CD4-positive, alpha-beta T cell treated with Interleukin-1 beta for 1 hour (primary cell): ENCODE data around the gene ENKD1.

Source experiments
- DNase-seq, 2 donors: peaks; one replicate each; pipeline ENCODE4 v3.0.0-alpha.2; 2020 to 2022

Gene ENKD1

DNA sequence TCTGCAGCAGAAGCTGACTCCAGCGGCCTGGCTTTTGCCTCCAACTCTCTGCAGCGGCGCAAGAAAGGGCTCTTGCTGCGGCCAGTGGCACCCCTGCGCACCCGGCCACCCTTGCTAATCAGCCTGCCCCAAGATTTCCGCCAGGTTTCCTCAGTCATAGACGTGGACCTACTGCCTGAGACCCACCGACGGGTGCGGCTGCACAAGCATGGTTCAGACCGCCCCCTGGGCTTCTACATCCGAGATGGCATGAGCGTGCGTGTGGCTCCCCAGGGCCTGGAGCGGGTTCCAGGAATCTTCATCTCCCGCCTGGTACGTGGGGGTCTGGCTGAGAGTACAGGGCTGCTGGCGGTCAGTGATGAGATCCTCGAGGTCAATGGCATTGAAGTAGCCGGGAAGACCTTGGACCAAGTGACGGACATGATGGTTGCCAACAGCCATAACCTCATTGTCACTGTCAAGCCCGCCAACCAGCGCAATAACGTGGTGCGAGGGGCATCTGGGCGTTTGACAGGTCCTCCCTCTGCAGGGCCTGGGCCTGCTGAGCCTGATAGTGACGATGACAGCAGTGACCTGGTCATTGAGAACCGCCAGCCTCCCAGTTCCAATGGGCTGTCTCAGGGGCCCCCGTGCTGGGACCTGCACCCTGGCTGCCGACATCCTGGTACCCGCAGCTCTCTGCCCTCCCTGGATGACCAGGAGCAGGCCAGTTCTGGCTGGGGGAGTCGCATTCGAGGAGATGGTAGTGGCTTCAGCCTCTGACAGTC is 4.5 kb downstream of the ENKD1 start:
- DNase-seq = no peak

DNA sequence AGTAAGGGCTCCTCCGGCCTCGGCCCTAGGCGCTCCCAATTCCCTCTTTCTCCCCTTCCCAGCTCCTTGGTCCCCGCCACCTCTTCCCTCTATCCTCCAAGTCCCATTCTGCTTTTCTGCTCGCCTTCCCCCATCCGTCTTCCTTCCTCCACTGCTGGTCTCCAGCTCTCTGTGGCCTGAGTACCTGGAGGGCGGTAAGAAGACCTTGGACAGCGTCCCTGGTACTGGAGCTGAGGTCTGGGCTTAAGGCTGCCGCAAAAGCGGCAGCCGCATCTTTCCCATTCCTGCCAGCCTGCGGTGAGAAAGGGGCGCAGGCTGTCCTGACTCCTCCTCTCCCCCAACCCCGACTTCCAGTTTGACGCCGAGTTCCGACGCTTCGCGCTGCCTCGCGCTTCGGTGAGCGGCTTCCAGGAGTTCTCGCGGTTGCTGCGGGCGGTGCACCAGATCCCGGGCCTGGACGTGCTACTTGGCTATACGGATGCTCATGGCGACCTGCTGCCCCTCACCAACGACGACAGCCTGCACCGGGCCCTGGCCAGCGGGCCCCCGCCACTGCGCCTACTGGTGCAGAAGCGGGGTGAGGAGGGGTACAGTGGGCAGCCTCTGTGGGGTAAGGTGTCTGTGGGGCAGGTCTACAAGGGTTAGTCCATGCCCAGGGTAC is 5.3 kb downstream of the ENKD1 start:
- DNase-seq = no peak

DNA sequence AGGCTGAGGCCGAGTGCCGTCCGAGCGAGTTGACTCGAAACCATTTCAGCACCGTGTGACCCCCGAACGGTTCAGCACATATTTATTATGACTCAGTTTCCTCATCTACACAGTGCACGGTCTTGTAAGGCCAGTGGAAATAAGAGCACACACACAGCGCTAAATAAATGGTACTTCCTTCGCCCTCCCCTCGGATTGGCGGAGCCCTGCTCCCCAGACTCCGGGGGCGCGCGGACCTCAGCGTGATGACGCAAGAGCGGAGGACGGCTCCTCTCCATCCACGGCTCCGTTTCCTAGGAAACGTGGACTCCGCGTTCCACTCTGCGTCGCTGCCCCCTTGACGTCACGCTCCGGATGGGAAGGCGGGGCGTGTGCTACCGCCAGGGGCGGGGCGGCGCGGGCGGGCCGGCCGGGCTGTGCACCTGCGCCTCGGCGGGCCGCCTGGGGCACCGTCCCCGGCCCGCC is 6.0 kb downstream of the ENKD1 start, which contains the start of gene PARD6A:
Gene PARD6A, plus strand, starts transcription at position 397 of the 465 bp plus-strand sequence. CDS start 79 bp downstream, outside the sequence.
- peak; percentile 98 for DNase-seq

DNA sequence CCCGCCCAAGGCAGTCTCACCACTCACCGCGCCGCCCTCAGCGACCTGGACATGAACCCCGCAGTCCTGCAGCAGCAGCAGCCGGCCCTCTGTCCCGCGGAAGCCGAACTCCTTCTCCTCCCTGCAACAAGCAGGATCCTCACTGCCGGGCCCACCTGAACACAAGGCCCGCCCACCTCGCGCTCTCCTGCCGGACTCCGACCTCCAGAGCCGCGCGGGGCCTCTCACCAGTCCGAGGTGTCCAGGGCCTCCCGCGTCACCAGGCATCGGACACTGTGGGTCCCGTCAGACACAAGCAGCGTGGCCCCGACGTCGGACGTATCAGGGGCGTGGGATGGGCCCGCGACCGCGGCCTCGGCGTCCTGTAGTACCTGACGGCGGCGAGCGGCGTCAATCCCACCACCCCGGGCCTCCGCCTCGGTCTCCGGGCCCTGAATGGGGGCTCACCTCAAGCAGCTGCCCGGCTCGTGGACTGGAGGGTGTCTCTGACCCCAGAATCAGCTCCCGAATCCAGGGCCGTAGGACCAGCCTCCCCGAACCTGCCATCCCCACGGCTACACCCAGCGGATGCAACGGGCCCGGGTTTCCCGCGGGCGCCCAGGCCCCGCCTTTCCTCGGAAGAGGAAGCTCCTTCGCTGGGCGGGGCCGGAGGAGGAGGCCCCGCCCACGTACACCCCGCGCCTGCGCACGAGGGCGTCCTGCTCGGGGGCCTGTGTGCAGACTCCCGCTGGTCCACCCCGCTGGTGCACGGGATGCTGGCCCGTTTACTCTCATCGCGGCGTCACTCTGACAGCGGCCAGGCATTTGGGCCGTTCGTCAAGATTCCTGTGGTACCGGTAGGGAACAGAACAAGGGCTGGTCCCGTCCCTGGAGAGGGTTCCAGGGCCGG is 6.6 kb downstream of the ENKD1 start, which contains the start of gene ACD:
Gene ACD, minus strand, starts transcription at position 586 of the 889 bp plus-strand sequence. Its CDS starts 40 bp downstream, at position 546.
- DNase-seq = peak; percentile 94 to 95

DNA sequence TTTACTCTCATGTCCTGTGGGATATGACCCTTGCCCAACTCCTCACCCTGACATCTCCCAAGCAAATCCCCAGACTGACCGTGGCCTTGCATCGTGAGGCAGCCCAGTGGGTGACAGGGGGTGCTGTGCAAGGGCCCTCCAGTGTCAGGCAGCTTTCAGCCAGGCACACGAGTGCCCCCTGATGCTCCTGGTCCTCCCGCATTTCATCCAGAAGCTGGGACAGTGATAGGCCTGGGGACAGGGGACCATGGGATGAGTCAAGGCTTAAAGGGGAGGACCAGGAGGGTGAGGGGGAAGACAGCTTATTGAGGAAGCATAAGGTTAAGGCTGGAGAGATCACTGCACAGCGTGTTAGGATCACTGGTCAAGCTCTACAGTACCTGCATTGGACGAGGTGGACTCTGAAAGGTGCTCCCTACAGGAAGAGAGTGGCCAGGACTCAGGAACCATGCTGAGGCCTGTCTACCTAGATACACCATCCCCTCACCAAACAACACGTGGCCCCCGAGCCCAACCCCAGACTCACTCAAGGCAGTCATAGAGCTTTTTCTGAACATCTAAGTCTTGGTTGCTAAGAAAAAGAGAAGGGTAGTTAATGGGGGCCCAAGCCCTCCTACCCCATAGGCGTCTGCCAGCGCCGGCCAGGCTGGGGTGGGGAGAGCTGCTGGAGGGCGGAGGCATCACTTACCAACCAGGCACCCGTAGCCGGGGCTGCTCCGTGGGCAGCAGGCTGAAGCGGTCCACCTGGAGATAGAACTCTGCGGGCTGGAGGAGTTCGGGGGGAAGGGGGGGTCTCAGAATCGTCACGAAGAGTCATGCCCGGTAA is 7.5 kb downstream of the ENKD1 start:
- DNase-seq = no peak

DNA sequence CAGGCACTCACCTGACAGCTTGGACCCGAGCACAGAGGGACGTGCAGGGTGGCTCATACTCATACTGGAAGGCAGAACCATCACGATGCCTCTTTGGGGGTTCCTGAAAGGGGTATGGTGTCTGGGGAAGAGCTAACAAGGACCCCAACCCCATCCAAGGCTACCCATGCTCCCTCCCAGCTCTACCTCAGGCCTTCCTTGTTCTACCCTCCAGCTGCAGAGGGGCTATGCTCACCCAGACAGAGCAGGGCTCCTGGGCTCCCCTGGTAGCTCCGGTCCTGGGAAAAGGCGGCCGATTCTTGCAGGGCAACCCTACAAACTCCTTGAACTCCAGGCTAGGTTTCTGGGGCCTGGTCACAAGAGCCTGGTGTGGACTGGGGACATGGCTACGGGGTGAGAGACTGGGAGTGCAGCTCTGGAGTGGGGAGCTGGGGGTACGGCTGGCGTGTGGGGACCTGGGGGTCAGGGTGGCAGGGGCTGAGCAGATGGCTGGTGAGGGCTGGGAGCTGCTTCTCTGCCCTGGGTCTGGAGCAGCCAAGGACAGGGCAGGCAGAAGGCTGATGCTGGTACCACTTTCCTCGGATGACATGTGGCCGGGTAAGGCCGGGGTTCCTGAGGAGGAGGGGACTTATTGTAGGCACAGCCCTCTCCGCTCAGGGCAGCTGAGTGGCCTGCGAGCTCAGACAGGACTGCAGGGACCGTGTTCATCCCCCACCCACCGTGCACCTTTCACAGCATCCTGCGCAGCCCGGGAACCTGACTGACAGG is 8.6 kb downstream of the ENKD1 start:
- no peak for DNase-seq

DNA sequence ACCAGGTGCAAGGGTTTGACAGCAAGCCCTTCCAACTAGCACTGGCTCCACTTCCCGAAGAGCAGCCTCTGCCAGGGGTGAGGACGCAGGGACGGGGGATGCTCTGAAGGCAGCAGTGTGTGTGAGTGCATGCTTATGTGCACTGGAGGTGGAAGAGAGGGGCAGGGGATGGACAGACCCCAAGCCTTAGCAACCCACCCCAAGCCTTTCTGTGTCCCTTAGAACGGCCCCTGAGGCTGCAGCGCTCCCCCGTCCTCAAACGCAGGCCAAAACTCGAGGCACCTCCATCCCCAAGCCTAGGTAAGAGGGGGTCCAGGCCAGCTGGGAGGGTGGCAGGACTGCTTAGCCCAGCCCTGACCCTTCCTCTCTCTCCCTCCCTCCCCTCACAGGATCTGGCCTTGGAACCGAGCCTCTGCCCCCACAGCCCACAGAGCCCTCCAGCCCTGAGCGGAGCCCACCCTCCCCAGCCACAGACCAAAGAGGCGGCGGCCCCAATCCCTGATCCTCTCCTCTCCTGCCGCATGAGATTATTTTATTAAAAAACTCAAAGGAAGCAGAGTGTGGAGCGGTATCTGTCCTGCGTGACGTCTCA is 9.4 kb downstream of the ENKD1 start:
- DNase-seq = no peak

DNA sequence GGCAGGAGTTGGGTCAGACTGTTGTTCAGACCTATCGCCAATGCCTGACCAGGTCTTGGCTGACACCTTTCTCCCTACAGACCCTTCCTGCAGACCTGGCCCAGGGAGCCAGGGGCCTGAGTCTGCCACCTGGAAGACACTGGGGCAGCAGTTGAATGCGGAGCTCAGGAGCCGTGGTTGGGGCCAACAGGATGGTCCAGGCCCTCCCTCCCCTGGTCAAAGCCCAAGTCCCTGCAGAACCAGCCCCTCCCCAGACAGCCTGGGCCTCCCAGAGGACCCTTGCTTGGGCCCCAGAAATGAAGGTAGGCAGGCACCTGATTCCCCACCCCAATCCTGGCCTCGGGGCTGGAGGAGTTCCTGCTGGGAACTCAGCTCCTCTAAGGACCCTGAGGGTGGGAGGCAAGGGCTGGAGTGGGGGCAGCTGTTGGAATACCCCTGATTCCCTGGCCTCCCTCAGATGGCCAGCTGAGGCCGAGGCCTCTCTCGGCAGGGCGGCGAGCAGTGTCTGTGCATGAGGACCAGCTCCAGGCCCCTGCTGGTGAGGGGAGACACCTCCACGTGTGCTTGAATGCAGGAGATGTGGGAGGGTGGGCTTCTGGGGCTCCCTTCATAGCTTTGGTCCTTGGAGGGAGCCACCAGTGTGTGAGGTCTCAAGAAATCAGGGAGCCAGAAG is 10.1 kb downstream of the ENKD1 start:
- DNase-seq = no peak

DNA sequence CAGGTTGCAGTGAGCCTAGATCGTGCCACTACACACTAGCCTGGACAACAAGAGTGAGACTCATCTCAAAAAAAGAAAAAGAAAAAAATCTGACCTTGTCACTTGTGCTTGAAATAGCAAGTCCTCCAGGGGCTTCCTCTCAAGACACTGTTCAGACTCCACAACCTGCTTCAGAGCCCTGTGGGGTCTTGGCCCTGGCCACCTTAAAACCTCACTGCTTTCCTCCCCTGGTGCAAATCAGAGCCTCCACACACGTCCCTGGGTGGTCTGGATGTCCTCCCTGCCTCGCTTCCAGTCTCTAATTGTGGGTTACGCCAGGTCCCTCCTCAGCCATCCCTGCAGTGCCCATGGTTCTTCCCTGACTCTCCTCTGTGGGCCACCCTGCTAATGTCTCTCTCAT is 11.2 kb downstream of the ENKD1 start:
- no peak for DNase-seq

DNA sequence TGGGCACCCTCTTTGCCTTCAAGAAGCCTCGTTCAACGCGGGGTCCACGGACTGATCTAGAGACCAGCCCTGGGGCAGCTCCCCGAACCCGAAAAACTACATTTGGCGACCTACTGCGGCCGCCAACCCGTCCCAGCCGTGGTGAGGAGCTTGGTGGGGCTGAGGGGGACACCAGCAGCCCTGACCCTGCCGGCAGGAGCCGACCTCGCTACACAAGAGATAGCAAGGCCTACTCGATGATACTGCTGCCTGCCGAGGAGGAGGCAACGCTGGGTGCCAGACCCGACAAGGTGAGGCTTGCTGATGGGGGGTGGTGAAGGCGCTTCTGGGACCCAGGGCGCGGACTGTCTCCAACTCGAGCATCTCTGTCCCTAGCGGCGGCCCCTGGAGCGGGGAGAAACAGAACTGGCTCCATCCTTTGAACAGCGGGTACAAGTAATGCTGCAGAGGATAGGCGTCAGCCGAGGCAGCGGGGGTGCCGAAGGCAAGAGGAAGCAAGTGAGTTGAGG is 12.1 kb downstream of the ENKD1 start:
- DNase-seq = no peak

DNA sequence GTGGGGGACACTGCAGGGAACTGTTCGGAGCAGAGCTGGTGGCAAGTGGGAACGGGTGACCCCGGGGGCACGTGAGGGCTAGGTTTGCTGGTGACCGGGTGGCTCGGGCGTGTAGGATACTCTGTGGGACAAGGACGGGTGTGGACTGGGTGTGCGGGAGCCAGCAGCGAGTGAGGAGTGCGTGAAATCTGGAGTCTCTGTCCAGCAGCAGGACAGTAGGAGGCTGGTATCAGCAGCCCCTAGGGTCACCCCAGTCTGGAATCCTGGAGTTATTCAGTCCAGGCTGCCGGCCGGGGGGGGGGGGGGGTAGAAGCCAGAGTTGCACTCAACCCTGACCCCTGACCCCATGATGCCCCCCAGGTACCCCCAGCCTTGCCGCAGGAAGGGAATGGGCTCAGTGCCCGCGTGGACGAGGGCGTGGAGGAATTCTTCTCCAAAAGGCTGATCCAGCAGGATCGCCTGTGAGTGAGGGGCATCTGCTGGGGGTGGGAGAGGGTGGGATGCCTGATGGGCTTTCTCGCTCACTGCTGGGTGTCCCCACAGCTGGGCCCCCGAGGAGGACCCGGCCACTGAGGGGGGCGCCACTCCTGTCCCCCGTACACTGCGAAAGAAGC is 12.7 kb downstream of the ENKD1 start:
- DNase-seq = no peak

DNA sequence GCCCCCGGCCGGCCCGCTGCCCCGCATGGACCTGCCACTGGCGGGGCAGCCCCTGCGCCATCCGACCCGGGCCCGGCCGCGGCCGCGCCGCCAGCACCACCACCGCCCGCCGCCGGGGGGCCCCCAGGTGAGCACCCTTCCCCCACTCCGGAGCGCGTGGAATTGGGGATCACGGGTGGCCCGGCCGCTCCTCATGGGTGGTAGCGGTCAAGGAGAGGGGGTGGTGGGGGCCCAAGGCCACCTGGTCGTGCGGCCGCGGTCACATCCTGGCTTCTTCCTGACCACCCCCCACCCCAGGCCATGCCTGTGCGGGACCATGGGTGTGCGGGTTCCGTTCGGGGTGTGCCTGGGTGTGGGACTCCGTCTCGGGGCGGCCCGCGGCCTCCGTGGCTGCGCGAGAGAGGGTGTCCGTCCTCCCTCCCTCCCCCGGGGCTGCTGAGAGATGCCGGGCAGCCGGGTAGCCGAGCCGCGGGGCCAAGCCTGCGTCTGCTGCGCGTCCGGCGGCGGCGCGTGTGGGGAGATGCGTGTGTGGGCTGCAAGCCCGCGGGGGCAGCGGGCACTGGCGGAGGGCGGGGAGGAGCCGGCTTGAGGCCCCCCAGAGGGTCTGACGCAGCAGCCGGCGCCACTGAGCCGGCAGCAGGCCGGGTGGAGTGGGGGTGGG is 13.3 kb downstream of the ENKD1 start:
- no peak for DNase-seq

DNA sequence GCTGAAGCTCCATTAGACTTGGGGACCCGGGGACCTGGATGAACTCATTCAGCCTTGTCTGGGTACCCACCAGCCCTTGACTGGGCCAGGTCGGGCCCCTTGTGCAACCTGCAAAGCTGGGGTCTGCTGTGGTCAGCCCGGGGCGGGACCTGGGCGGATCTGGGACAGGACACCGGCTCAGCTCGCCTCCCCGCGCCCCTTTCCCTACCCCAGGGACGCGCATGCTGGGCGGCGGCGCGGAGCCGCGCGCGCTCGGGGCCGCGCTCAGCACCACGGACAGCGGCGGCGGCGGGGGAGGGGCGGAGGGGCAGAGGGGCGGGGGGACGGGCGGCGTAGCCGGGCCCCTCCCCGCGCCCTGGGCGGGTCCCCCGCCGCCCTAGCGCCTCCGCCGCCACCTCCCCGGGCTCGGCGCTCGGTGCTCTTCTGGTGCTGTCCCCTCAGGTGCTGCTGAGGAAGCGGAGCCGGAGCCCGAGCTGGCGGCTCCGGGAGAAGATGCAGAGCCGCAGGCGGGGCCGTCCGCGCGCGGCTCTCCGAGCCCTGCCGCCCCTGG is 13.9 kb downstream of the ENKD1 start:
- DNase-seq = no peak

DNA sequence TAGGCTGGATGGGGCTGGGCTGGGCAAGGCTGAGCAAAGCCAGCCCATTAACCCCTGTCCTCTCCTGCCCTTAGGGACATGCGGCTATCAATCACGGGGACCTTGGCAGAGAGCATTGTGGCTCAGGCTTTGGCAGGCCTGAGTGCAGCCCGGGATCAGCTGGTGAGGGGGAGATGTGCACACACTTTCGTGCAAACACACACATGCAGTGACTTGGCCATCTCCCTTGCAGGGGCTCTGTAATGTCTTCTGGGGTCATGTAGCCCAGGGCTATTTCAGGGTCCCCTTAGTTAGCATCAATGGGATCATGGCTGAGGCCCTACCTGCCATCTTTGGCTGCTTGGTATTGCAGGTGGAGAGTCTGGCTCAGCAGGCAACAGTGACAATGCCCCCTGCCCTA is 14.7 kb downstream of the ENKD1 start:
- no peak for DNase-seq

DNA sequence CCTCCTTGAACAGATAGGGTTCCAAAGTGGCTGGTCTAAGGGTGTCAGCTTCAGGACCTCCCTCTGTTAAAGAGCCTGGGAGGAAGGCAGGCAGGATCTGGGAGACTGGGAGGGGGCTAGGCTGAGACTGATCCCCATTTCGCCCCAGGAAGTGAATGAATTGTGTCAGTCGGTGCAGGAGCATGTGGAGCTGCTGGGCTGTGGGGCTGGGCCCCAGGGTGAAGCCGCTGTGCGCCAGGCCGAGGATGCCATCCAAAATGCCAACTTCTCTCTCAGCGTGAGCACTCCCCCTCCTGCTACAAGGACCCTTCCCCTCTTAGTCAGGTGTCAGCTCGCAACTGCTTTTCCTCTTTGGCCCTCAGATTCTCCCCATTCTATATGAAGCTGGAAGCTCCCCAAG is 15.5 kb downstream of the ENKD1 start:
- no peak for DNase-seq

DNA sequence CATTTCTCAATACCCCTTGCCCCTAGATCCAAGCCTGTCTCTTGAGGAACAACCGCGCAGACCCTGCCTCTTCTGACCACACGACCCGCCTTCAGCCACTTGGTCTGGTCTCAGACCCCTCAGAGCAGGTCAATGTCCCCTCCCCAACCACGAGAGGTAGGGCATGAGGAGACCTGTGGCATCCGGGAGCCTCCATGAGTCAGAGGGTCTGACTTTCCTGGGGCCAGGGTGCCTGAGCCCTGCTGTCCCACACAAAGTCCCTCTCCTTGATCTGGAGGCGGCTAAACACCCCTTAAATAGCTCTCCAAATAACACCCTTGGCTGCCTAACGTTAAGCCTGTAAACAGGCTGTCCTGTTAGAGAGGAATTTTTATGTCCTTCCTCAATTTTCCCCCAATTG is 16.5 kb downstream of the ENKD1 start:
- DNase-seq = no peak

DNA sequence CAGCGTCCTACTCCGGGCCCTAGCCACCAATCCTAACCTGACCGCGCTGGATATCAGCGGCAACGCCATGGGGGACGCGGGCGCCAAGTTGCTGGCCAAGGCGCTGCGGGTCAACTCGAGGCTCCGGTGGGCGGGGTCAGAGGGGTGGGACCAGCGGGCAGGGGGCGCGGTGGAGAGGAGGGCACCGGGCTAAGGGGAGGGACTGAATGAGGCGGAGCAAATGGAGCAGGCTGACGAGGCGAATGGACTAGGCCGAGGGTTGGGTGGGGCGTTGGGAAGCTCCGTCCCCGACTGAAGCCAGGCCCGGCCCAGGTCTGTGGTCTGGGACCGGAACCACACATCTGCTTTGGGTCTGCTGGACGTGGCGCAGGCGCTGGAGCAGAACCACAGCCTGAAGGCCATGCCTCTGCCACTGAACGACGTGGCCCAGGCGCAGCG is 17.0 kb downstream of the ENKD1 start:
- DNase-seq = no peak

DNA sequence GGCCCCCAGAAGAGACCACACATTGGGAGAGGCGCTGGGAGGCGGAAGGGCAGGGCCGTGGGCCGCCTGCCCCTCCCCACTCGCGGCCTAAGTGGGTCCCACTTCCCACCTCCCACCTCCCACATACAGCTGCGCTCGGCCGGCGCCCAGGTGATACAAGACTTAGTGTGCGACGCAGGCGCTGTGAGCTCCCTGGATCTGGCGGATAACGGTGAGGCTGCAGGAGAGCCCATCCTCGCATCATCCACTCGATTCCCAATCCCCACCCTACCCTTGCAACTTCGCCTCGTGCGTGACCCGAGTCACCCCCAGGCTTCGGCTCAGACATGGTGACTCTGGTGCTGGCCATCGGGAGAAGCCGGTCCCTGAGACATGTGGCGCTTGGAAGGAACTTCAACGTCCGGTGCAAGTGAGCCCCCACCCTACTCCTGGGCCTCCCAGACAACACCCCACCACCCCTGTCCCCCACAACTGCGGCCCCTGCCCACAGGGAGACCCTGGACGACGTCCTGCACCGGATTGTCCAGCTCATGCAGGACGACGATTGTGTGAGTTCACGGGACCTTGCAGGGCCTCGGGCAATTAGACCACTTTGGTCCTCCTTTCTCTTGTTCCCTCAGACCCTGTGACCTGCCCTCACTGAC is 17.7 kb downstream of the ENKD1 start:
- DNase-seq = no peak
